ENCODE data around the gene PROX1.
A peak's percentile ranks its signal among the peaks of the same experiment; 100 is the strongest.
"Not testable (repeated sequence)": the region's sequence is repeated elsewhere in the genome, so short reads cannot be mapped to it uniquely, and the experiment has no call there.

PROX1 gene

DNA sequence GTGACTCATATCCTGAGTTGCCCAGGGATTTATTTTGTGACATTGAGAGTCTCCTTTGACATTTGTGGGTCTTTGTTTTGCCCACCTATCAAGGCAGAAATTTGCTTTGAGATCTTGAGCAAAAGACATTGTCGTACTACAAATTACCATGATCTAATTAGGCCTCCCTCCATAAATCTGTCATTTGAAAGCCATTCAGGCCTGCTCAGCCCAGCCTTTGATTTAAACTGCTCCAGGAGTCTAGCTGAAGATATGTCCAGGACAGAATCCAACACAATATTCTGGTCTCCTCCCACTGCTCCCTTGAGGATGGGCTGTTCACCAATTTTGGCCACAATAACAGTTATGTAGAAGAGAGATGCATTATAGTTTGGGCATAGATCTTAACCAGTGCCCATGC lies 86.7 kb downstream of the PROX1 start:
- TF ChIP-seq Cebpa-rat (IDR thresholded peaks at IDR 0.05): no peak

DNA sequence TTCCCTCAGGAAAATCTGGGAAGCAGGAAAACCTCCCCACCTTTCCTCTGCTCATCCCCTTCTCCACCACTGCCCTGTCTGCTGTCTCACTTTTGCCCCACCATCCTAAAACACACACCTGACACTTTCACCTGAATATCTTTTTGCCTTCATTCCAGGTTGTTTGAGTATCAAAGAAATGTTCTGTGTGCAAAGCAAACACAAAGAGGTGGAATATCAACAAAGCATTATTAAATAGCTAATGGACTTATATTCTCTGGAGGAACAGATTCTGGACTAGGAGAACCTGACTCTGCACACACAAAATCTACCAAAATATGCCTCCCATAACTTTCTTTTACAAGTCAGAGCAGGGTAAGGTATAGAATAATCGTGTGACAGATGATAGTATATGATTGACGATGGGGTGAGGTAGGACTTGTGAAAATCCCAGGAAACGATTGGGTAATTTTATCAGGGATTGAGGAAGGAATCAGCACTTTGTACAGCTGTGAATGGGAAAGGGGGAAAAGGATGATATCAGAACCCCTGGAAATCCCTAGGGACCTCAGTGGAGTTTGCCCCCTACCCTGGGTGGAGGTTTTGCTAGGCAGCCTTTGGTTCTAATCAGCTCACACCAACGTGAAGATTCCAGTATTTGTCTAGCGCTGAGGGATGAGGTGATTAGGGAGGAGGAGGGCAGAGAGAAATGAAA lies 87.7 kb downstream of the PROX1 start:
- Histone ChIP-seq H3K36me3 (no peaks in the 10 kb centered on the region), H3K4me3 (no peak overlapping the region), H3K4me2 (peak overlapping the region; percentile 26 to 55 (median 39); a peak in 19 of 22 replicates), H3K4me1 (peaks cover 5 to 18% (median 11%) of the 10 kb centered on the region in 10 experiments; a peak in 16 of 20 replicates), H3K27me3 (no peaks in the 10 kb centered on the region), H3K9me3 (replicated peaks in 1 of 11) (peaks cover 0 to 8% (median 0%) of the 10 kb centered on the region in 11 experiments; a peak in 1 of 22 replicates), H3K27ac (no peak overlapping the region), H4K20me1 (no peaks in the 10 kb centered on the region), H3K9ac (no peak overlapping the region)
- no peak for TF ChIP-seq Cebpa-rat (IDR thresholded peaks at IDR 0.05)

More for the DNA sequence above, 86.7 kb downstream of the PROX1 start:
- no peak overlapping the region for H3K4me2 ChIP-seq
- no peak overlapping the region for H3K9ac ChIP-seq
- H3K27ac ChIP-seq: no peak overlapping the region
- no peaks in the 10 kb centered on the region for H3K36me3 ChIP-seq
- H3K9me3 ChIP-seq (replicated peaks in 1 of 11): no peaks in the 10 kb centered on the region
- no peaks in the 10 kb centered on the region for H3K27me3 ChIP-seq
- no peak overlapping the region for H3K4me3 ChIP-seq
- peaks cover 5 to 18% (median 11%) of the 10 kb centered on the region in 10 experiments; a peak in 16 of 20 replicates for H3K4me1 ChIP-seq
- no peaks in the 10 kb centered on the region for H4K20me1 ChIP-seq

DNA sequence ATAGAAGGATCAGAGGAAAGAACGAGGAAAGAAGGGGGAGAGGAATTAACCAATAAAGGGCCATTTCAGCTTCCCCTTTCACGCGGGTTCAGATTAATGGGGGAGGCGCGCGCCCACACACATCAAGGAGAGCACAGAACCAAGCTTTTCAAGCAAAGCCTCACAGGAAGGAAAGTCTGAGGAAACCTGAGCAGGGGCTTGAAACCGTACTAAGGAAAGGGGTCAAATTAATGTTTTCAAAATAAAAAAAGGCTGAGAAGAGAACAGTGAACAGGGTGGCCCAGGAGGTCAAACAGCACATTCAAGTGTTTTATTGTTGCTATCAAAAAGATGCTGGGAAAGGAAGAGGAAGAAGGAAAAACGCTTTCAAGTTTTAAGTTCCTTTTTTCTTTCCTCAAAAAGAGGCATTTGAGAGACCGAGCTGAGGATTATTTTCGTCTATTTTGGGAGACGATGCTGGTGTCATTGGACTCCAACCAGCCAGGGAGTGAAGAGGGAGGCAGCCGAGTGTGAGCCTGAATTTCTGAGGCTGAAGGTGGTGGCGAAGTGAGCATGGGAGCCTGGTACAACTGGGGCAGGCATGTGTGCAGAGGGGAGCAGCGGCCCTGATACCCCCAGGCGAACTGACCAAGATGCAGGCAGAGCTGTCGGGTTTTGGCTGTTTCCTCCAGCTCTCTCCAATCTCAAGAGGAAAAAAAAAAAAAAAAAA lies 88.4 kb downstream of the PROX1 start:
- no peaks in the 10 kb centered on the region for H3K36me3 ChIP-seq
- peaks cover 5 to 18% (median 11%) of the 10 kb centered on the region in 10 experiments; a peak in 16 of 20 replicates for H3K4me1 ChIP-seq
- no peak for TF ChIP-seq Cebpa-rat (IDR thresholded peaks at IDR 0.05)
- H4K20me1 ChIP-seq: no peaks in the 10 kb centered on the region
- H3K4me2 ChIP-seq: peak overlapping the region; percentile 26 to 55 (median 39)
- H3K9me3 ChIP-seq (replicated peaks in 1 of 11): peaks cover 0 to 10% (median 0%) of the 10 kb centered on the region in 11 experiments; a peak in 1 of 22 replicates
- no peaks in the 10 kb centered on the region for H3K27me3 ChIP-seq
- H3K9ac ChIP-seq: no peak overlapping the region
- no peak overlapping the region for H3K27ac ChIP-seq
- H3K4me3 ChIP-seq: no peak overlapping the region

DNA sequence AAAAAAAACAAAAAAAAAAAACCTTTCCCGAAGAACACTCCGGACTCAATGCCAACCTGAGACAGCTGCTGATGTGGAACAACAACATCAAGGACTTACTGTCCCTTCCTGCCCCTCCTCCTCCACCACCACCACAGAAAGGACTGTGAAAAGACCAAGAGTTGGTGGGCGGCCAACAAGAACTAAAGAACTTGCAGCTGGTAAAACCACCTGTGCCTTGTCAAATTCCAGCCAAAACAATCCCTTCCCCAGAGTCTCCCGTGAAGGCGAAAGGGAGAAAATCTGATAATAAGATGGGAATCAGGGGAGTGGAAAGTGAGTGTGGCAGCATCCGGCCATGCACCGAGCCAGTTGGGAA lies 88.9 kb downstream of the PROX1 start:
- no peaks in the 10 kb centered on the region for H3K36me3 ChIP-seq
- peaks cover 0 to 10% (median 0%) of the 10 kb centered on the region in 11 experiments; a peak in 1 of 22 replicates for H3K9me3 ChIP-seq (replicated peaks in 1 of 11)
- no peak overlapping the region for H3K27ac ChIP-seq
- TF ChIP-seq Cebpa-rat (IDR thresholded peaks at IDR 0.05): no peak
- peak overlapping the region in 7 of 11 experiments; percentile 4 to 39 (median 28); a peak in 6 of 22 replicates for H3K4me2 ChIP-seq
- no peak overlapping the region for H3K9ac ChIP-seq
- H4K20me1 ChIP-seq: no peaks in the 10 kb centered on the region
- peaks cover 5 to 18% (median 11%) of the 10 kb centered on the region in 10 experiments; a peak in 16 of 20 replicates for H3K4me1 ChIP-seq
- no peak overlapping the region for H3K4me3 ChIP-seq
- no peaks in the 10 kb centered on the region for H3K27me3 ChIP-seq

DNA sequence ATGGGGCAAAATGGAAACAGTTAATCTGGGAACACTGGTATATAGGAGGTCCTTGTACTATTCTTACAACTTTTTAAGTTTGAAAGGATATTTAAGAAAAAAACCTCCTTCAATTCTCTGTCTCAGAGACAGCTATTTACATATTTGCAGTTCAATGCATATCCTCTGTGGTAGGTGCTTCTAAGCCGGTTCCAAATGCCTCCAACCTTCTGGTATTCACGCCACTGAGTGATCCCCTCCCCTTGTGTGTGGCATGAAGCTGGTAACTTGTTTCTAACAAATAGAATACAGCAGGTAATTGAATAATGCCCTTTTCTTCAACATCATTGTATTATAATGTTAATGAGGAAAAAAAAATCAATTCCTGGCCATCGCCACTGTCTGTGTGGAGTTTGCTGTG lies 91.2 kb downstream of the PROX1 start:
- Histone ChIP-seq H3K36me3 (no peaks in the 10 kb centered on the region), H4K20me1 (no peaks in the 10 kb centered on the region), H3K9me3 (replicated peaks in 1 of 11) (peaks cover 0 to 10% (median 0%) of the 10 kb centered on the region in 11 experiments; a peak in 1 of 22 replicates), H3K9ac (no peak overlapping the region), H3K4me2 (no peak overlapping the region), H3K27ac (no peak overlapping the region), H3K27me3 (no peaks in the 10 kb centered on the region), H3K4me1 (peaks cover 5 to 18% (median 11%) of the 10 kb centered on the region in 10 experiments; a peak in 16 of 20 replicates), H3K4me3 (no peak overlapping the region)
- no peak for TF ChIP-seq Cebpa-rat (IDR thresholded peaks at IDR 0.05)

DNA sequence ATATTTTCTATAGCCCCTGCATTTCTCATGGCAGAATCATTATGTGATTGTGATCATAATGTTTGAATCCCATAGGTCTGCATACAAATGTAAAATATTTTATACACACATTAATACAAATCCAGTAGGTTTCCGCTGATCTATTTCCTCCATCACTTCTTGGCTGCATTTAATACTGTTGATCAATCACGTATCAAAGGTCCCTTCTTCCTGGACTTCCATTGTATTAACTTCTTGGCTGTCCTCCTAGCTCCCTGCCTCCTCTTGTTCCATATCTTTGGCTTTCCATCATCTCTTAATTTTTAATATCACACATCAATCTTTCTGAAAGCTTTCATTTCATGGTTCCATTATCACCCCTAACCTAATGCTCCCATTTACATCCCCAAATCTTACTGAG lies 97.6 kb downstream of the PROX1 start:
- Histone ChIP-seq H3K4me3 (no peak overlapping the region), H3K9ac (no peak overlapping the region), H3K4me1 (no peaks in the 10 kb centered on the region), H3K9me3 (replicated peaks in 1 of 11) (peaks cover 0 to 12% (median 6%) of the 10 kb centered on the region in 11 experiments; a peak in 8 of 22 replicates), H3K36me3 (no peaks in the 10 kb centered on the region), H3K27ac (no peak overlapping the region), H3K27me3 (no peaks in the 10 kb centered on the region), H4K20me1 (no peaks in the 10 kb centered on the region), H3K4me2 (no peak overlapping the region)
- TF ChIP-seq Cebpa-rat (IDR thresholded peaks at IDR 0.05): no peak

DNA sequence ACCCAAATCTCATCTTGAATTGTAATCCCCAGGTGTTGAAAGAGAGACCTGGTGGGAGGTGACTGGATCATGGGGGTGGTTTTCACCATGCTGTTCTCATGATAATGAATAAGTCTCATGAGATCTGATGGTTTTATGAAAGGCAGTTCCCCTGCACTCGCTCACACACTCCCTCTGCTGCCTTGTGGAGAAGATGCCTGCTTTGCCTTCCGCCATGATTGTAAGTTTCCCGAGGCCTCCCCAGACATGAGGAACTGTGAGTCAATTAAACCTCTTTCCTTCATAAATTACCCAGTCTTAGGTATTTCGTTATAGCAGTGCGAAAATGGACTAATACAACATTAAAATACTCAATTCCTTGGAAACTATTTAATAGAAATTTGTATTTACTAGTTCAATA lies 99.2 kb downstream of the PROX1 start:
- no peak for TF ChIP-seq Cebpa-rat (IDR thresholded peaks at IDR 0.05)
- Histone ChIP-seq H3K27me3 (no peaks in the 10 kb centered on the region), H3K4me2 (no peak overlapping the region), H3K9ac (no peak overlapping the region), H3K36me3 (no peaks in the 10 kb centered on the region), H3K4me1 (no peaks in the 10 kb centered on the region), H3K4me3 (no peak overlapping the region), H4K20me1 (no peaks in the 10 kb centered on the region), H3K9me3 (replicated peaks in 1 of 11) (peaks cover 3 to 11% (median 6%) of the 10 kb centered on the region in 11 experiments; a peak in 8 of 22 replicates), H3K27ac (no peak overlapping the region)

DNA sequence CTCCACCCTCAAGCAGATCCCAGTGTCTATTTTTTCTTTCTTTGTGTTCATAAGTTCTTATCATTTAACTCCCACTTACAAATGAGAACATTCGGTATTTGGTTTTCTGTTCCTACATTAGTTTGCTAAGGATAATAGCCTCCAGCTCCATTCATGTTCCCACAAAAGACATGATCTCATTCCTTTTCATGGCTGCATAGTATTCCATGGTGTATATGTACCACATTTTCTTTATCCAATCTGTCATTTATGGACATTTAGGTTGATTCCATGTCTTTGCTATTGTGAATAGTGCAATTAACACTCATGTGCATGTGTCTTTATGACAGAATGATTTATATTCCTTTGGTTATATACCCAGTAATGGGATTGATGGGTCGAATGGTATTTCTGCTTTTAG lies 101.2 kb downstream of the PROX1 start:
- not testable (repeated sequence) for H3K27me3 ChIP-seq, H3K9ac ChIP-seq, H3K4me2 ChIP-seq, H3K4me3 ChIP-seq, H3K27ac ChIP-seq, H3K36me3 ChIP-seq, H3K4me1 ChIP-seq, H4K20me1 ChIP-seq
- peaks cover 4 to 17% (median 7%) of the 10 kb centered on the region in 11 experiments; a peak in 12 of 22 replicates for H3K9me3 ChIP-seq (replicated peaks in 1 of 11)

Data from BLaER1 treated with 17β-estradiol and CSF1 and Interleukin-3, amounts not matched to agents 10 nM and 100 nM (cell line).